ENCODE measurements around the gene NCF2.
"Not testable (repeated sequence)": the region's sequence is repeated elsewhere in the genome, so short reads cannot be mapped to it uniquely, and the experiment has no call there.

Gene NCF2

DNA sequence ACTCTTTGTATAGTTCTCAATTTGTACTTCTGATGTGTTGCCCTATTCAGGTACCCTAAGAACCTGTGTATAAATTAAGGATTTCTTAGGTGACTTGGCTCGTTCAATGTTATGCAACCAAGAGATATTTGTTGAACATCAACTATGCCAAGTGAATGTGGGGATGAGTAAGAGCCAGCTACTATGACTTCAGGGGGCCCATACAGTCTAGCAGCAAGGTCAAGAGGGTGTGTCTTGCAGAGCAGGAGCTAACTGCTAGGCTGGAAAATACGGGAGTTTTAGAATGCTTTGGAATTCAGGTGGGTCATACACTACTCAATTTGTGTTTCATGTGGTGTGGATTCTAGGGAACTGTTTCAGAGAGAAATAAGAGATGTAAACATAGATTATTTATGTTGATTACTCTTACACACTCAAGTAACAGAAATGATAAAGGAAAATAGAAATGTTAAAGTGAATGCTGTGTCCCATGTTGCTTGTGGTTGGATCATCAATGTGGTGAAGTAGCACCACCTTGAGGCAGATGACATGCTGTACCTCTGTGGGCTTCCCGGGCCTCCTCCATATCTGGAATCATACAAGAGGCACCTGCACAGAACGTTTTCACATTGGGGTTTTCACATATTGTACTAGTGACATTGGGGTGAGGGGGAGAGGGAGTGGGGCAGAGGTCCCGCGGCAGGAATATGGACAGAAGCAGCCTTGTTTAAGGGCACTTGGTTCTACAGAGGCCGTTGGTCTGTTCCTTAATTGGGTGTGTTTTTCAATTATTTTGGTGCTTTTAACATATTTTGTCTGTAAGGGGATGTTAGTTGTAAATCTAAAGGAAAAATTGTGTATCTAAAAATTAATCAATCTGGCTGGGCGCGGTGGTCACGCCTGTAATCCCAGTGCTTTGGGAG lies 32.9 kb upstream of the NCF2 start:
- no peak for DNase-seq (ENCODE audit: low spot score in 2 of 2)
- H3K36me3 Mint-ChIP-seq, result peaks cover 56% of the 10 kb centered on the region
- H3K9me3 Mint-ChIP-seq, result no peaks in the 10 kb centered on the region
- peak overlapping the region; percentile 24 for H3K27ac Mint-ChIP-seq
- peaks cover 5% of the 10 kb centered on the region for H3K4me1 Mint-ChIP-seq
- ATAC-seq, result peak; percentile 79
- no peak overlapping the region for H3K4me3 Mint-ChIP-seq

DNA sequence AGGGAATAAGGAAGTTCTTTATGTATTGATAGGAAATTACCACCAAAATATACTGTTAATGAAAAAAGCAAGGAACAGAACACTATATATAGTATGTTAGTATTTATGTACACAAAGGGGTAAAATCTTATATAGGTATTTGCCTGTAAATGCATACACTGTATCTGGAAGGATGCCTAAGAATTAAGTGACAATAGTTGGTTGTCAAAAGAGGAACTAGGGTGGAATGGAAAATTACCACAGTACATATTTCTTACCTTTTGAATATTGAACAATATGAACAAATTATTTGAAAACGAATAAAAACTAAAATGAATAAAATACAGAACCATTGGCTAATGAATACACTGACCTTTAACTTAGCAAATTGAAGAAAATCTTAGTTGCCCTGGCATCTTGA lies 31.8 kb upstream of the NCF2 start:
- Mint-ChIP-seq H3K27ac (no peak overlapping the region), H3K4me1 (peaks cover 5% of the 10 kb centered on the region), H3K36me3 (peaks cover 45% of the 10 kb centered on the region), H3K9me3 (no peaks in the 10 kb centered on the region), H3K4me3 (no peak overlapping the region)
- ATAC-seq (no peak), DNase-seq (ENCODE audit: low spot score in 2 of 2) (no peak)

DNA sequence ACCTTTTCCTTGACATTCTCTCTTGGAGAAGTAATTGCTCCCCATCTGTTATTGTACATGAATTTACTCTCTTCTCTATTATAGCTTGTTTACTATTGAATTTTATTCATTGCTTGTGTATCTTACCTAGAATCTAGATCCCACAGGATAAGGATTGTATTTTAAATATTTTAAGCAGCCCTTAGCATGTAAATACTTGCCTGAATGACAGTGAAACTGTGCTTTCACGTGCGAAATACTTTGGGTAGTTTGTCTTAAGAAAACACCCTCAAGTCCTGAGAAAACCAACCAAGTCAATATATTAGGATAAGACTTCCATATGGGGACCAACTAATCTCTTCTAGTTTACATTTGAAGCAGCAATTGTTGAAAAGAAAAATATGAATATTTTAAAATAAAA lies 30.1 kb upstream of the NCF2 start:
- no peak overlapping the region for H3K27ac Mint-ChIP-seq
- no peaks in the 10 kb centered on the region for H3K9me3 Mint-ChIP-seq
- no peak for DNase-seq (ENCODE audit: low spot score in 2 of 2)
- peaks cover 28% of the 10 kb centered on the region for H3K36me3 Mint-ChIP-seq
- no peak for ATAC-seq
- H3K4me3 Mint-ChIP-seq, result no peak overlapping the region
- H3K4me1 Mint-ChIP-seq, result peaks cover 5% of the 10 kb centered on the region

DNA sequence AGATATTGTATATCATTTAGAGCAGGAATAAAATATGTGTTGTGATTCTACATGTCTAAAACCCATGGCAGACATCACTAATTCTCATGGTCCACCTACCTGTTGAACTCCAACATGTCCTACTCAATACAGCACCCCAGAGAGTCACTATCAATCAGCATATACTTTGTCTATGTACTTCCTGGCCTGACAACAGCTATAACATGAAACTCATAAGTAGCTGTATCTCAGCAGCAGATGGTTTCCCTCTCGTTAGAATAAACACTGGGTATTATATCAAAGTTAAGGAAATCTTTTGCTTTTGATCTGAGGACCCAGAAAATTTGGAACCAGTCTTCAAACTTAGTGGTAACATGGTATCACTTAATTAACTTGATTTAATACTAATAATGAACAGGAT lies 29.5 kb upstream of the NCF2 start:
- peaks cover 23% of the 10 kb centered on the region for H3K36me3 Mint-ChIP-seq

DNA sequence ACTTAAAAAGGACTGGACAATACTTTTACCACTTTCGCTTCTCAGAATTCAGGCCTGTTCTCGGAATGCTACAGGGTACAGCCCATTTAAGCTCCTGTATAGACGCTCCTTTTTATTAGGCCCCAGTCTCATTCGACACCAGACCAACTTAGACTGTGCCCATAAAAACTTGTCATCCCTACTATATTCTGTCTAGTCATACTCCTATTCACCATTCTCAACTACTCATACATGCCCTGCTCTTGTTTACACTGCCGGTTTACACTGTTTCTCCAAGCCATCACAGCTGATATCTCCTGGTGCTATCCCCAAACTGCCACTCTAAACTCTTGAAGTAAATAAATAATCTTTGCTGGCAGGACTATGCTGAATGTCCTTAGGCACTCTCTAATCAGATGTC lies 27.9 kb upstream of the NCF2 start:
- not testable (repeated sequence) for H3K36me3 Mint-ChIP-seq; ATAC-seq; H3K27ac Mint-ChIP-seq; DNase-seq (ENCODE audit: low spot score in 2 of 2); H3K4me3 Mint-ChIP-seq; H3K9me3 Mint-ChIP-seq; H3K4me1 Mint-ChIP-seq

More for the DNA sequence above, 29.5 kb upstream of the NCF2 start:
- Mint-ChIP-seq H3K4me1 (peaks cover 5% of the 10 kb centered on the region), H3K27ac (no peak overlapping the region), H3K4me3 (no peak overlapping the region), H3K9me3 (no peaks in the 10 kb centered on the region)
- ATAC-seq, result no peak
- no peak for DNase-seq (ENCODE audit: low spot score in 2 of 2)

DNA sequence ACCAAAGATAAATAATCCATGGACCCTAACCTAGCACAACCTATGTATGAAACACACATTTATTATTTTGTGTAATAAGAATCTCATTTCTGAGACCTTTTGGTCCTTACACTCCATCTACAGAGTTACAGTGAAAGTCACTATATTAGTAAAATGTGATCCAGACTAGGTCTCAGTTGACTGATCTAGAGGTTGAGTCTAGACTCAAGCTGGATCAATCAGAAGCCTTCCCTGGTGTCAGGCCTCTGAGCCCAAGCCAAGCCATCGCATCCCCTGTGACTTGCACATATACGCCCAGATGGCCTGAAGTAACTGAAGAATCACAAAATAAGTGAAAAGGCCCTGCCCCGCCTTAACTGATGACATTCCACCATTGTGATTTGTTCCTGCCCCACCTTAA lies 22.7 kb upstream of the NCF2 start:
- H3K9me3 Mint-ChIP-seq; H3K27ac Mint-ChIP-seq; H3K4me3 Mint-ChIP-seq; DNase-seq (ENCODE audit: low spot score in 2 of 2); H3K36me3 Mint-ChIP-seq; ATAC-seq; H3K4me1 Mint-ChIP-seq: not testable (repeated sequence)

DNA sequence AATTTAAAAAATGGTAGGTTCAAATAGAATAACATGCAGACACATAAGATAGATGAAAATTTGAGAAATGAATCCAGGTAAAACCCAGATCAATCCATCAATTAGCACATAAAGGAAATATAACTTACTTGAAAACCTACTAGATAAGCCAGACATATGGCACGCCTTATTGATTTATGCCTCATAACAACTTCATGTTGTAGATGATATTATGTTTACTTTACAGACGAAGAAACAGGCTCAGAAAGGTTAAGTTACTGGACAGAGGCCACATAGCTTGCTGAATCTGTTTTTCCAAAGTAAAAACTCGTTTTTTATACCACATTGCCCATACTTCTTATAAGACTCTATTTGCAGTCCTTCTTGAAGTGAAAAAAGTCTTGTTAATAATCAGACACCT lies 22.1 kb upstream of the NCF2 start:
- no peaks in the 10 kb centered on the region for H3K9me3 Mint-ChIP-seq

DNA sequence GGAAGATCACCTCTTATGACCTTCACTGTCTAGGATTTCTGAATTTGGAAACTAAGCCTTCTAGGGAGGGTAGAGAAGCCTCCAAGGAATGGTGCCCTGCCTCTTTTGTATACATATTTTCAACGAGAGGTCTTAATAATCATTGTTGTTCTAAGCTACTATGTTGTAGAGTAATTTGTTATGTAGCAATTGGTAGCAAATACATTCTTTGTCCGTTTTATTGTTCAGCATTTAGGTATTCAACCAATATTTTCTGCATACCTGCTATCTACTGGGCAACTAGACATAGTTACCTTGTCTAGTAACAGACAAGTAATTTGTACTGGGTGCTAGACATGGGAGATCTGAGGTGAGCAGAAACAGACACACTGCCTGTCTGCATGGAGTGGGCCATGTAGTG lies 20.8 kb upstream of the NCF2 start:
- no peaks in the 10 kb centered on the region for H3K4me1 Mint-ChIP-seq
- ATAC-seq (no peak), DNase-seq (ENCODE audit: low spot score in 2 of 2) (no peak)
- no peak overlapping the region for H3K4me3 Mint-ChIP-seq
- no peaks in the 10 kb centered on the region for H3K36me3 Mint-ChIP-seq
- H3K27ac Mint-ChIP-seq, result no peak overlapping the region
- no peaks in the 10 kb centered on the region for H3K9me3 Mint-ChIP-seq

More for the DNA sequence above, 22.1 kb upstream of the NCF2 start:
- Mint-ChIP-seq H3K4me1 (no peaks in the 10 kb centered on the region), H3K4me3 (no peak overlapping the region), H3K36me3 (no peaks in the 10 kb centered on the region), H3K27ac (no peak overlapping the region)
- no peak for ATAC-seq
- no peak for DNase-seq (ENCODE audit: low spot score in 2 of 2)

DNA sequence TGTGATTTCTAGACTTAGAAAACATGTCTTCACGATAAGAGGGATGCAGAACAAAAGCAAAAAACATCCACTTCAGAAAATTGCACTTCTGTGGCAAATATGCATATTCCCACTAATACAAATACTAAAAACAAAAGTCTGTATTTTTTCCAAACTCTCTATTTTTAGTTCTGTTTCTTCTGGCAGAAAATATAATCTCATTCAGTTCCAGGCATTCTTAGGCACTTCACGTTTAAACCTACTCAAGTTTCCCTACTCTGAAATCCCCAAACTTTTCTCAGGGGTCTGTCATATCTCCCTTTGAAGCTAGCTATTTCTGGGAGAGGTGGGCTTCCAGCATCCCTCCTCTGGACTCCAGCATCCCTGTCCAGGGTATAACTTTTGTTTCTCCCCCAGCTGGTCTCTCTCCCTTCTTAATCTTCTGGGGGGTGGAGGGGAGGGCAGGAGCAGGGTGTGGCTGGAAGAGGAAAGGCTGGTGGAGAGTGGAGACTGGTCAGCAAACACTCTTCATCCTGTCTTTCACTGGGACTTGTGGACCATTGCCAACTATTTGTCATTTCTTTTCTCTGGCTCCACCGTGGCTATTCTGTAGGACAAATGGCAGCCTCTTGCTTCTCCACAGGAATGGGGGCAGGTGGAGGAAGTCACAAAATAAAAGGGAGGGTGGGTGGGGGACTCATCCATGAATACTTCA lies 19.6 kb upstream of the NCF2 start:
- DNase-seq (ENCODE audit: low spot score in 2 of 2) (no peak), ATAC-seq (no peak)
- H3K27ac Mint-ChIP-seq, result no peak overlapping the region
- H3K36me3 Mint-ChIP-seq, result no peaks in the 10 kb centered on the region
- H3K4me1 Mint-ChIP-seq, result peaks cover under 1% of the 10 kb centered on the region
- H3K4me3 Mint-ChIP-seq, result no peak overlapping the region
- H3K9me3 Mint-ChIP-seq, result no peaks in the 10 kb centered on the region

DNA sequence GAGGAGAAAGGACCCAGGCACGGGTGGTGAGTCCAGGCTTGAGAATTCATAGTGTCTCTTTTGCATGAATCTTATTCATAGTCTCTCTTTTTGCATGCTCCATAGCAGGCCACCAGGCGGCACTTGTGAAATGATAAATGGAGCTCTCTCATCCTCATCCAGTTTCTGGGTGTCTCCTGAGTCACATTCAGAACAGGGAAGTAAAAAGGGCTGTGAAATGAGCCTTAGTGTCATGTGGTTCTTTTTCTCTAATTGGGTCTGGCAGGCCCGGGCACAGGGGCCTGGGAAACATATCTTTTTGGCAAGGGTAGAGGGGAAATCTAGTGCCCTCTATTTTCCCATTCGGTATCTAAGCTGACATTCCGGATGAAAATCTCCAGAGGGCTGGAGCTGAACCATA lies 19.1 kb upstream of the NCF2 start:
- peak; percentile 24 for ATAC-seq
- H3K9me3 Mint-ChIP-seq, result no peaks in the 10 kb centered on the region
- no peak overlapping the region for H3K27ac Mint-ChIP-seq
- DNase-seq (ENCODE audit: low spot score in 2 of 2), result no peak
- H3K4me3 Mint-ChIP-seq, result no peak overlapping the region
- H3K4me1 Mint-ChIP-seq, result peaks cover 6% of the 10 kb centered on the region
- no peaks in the 10 kb centered on the region for H3K36me3 Mint-ChIP-seq

DNA sequence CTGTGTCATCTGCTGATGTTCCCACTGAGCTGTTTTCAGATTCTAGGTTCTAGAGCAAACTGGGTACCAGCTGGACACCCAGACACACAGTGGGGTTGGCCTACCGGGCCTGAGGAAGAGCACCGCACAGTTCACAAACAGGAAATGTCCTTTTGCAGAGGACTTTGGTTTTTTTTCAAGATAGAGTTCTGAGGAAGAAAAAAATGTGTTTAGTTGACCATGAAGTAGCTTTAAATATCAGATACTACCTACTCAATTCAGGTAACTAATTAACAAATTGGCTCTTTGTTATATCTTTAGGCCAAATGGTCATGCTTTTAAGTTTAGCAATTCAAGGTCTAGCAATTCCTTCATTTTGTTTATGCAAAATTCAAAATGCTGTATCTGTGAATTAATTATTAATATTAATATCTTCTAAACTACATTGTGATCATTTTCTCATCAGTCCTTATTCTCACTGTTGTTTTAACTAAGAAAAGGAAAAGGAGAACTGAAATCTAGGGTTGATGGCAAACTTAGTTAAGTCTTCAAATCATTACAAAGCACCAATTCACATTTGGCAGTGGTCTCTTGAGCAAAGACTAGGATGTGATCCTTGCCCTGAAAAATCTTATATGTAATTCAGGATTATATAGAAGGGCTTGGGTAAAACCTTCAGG lies 17.2 kb upstream of the NCF2 start:
- H3K36me3 Mint-ChIP-seq, result no peaks in the 10 kb centered on the region
- peaks cover 14% of the 10 kb centered on the region for H3K4me1 Mint-ChIP-seq
- DNase-seq (ENCODE audit: low spot score in 2 of 2) (no peak), ATAC-seq (no peak)
- H3K9me3 Mint-ChIP-seq, result no peaks in the 10 kb centered on the region
- H3K4me3 Mint-ChIP-seq, result no peak overlapping the region
- no peak overlapping the region for H3K27ac Mint-ChIP-seq

DNA sequence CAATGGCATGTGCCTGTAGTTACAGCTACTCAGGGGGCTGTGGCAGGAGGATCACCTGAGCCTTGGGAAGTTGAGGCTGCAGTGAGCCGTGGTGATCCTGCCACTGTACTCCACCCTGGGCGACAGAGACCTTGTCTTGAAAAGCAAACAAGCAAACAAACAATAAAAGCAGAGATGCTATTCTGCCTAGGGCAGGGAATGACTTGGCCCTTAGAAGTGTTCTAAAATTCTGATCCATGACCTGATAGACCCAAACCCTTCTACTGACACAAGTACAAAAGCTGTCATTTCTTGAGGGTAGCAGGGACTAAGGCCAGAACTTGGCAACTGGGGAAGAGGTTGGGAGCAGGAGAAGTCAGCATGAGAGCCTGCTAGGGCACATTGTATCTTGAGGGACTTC lies 15.6 kb upstream of the NCF2 start:
- Mint-ChIP-seq H3K4me3 (no peak overlapping the region), H3K9me3 (no peaks in the 10 kb centered on the region), H3K27ac (no peak overlapping the region), H3K4me1 (peaks cover 14% of the 10 kb centered on the region), H3K36me3 (no peaks in the 10 kb centered on the region)
- DNase-seq (ENCODE audit: low spot score in 2 of 2), result no peak
- no peak for ATAC-seq

DNA sequence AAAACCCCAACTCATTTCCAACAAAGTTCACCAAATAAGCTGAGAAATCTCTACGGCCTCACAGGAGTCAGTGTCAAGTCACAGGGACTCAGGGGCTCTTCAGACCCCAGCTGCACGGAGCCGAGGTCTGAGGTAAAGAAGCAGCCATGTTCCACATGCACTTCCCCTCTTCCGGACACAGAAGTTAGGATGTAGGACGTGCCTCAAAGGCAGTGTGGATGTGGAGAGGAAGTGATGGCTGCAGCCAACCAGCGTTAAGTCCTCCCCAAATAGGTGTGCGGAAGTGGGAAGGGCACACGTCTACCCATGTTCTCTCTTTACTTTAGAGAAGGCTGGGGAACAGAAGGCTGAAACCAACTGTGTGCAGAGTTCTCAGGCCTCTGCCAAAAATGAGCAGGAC lies 14.6 kb upstream of the NCF2 start:
- DNase-seq (ENCODE audit: low spot score in 2 of 2) (no peak), ATAC-seq (no peak)
- Mint-ChIP-seq H3K27ac (no peak overlapping the region), H3K9me3 (no peaks in the 10 kb centered on the region), H3K36me3 (no peaks in the 10 kb centered on the region), H3K4me3 (no peak overlapping the region), H3K4me1 (peaks cover 14% of the 10 kb centered on the region)

DNA sequence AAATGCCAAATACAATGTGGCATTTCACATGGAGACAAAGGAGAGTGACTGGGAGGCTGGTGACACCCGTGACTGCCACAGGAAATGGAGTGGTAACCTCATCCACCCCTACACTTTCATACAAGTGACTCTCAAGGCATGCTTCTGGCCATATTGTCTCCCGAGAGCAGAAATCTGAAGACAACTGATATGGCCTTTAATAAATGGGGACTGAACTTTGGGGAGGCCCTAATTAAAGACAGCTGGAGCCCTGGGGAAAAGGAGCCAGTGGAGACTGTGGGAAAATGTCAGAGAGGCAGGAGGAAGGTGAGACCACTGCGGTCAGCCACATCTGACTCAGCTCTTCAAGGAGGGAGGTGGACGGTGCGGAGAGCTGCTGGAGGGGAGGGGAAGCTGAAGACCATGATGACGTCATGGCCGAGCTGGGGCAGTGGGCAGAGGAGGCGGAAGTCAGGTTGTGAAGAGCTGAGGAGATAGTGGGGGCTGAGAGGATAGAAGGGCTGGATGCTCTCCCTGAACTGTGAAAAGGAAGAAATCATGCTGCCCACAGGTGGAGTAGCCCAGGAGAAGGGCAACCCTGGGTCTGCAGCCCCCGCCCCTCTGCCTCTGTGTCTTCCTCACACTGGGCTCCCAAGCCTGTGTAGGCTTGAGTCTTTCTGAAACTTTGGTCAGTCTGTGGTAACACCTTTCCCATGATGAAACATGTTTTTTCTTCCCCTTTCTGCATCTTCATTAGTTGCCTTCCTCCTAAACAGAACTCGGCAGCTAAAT lies 14.0 kb upstream of the NCF2 start:
- peak overlapping the region; percentile 9 for H3K4me3 Mint-ChIP-seq
- peaks cover 14% of the 10 kb centered on the region for H3K4me1 Mint-ChIP-seq
- H3K27ac Mint-ChIP-seq, result peak overlapping the region; percentile 88
- H3K36me3 Mint-ChIP-seq, result no peaks in the 10 kb centered on the region
- peak; percentile 55 for ATAC-seq
- no peaks in the 10 kb centered on the region for H3K9me3 Mint-ChIP-seq
- no peak for DNase-seq (ENCODE audit: low spot score in 2 of 2)

DNA sequence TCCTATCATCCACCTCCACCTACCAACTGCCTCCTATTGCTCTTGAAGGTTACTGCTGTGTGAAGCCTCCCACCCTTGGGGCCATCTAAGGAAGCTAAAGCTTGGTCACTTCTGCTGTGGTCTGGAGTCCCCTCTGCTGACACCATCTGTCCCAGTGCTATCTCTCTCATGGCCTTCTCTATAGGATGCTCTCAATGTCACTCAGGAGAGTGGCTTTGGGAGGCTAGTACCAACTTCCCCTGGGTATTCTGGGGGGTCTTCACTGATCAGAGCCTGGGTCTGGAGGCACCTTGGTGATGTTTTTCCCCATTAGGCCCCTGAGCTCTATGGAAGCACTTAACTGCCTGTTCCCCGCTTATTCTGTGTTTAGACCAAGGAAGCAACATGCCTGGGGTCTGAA lies 12.3 kb upstream of the NCF2 start:
- no peaks in the 10 kb centered on the region for H3K36me3 Mint-ChIP-seq
- no peaks in the 10 kb centered on the region for H3K9me3 Mint-ChIP-seq
- H3K4me1 Mint-ChIP-seq, result peaks cover 19% of the 10 kb centered on the region

More for the DNA sequence above, 12.3 kb upstream of the NCF2 start:
- DNase-seq (ENCODE audit: low spot score in 2 of 2) (no peak), ATAC-seq (no peak)
- Mint-ChIP-seq H3K4me3 (no peak overlapping the region), H3K27ac (no peak overlapping the region)
